K562 (cell line): ENCODE data around the gene ZNF740. TPM values are rescaled to one million over a fixed set of nuclear protein-coding genes. Genes with fewer than 3 reads are reported as not detected.

Experiments used
- ATAC-seq: fragments of 200-7000 bp; cut with Tn5 transposase; 3 replicates; pipeline ENCODE4 v1.9.1; 2020; ENCODE audit warnings: moderate library complexity
- BruUV-seq: library from RNA; stranded (reverse); fragments of 400-500 nt; replicated peaks from 2 replicates; lab custom pipeline; 2021; lab: Mats Ljungman, UMichigan
- CTCF ChIA-PET: fragments of 300-600 bp; formaldehyde crosslinking; extraction: SDS; loops from one replicate; lab custom pipeline; 2021; ENCODE audit warnings: low intra/inter-chr PET ratio; lab: Yijun Ruan, JAX
- POLR2A ChIA-PET: fragments of 300-600, 350-650 bp; sonication (Branson Sonifier 250); formaldehyde crosslinking; extraction: SDS; loops from one replicate; lab custom pipeline; 2021; ENCODE audit warnings: antibody characterized with exemption, inconsistent platforms; lab: Yijun Ruan, JAX
- DNase-seq, 4 experiments: peaks; one replicate each; pipeline versions ENCODE4 v3.0.0 to v3.0.0-alpha.2; 2011 to 2018; ENCODE audit warnings: low spot score in 3 of 4, mixed read lengths in 3 of 4; ENCODE audit errors: extremely low read depth in 1 of 4
- FAIRE-seq: peaks from 2 replicates; lab custom pipeline; 2011; peaks lifted over from hg19 to GRCh38; lab: Jason Lieb, UNC
- H2AFZ ChIP-seq: 2 replicates; pipeline ENCODE4 v1.6.0; 2011; ENCODE audit warnings: low read depth, low read length, control low read depth, inconsistent platforms
- H3K27ac ChIP-seq: fragments of 200-600 bp; 3 replicates; pipeline ENCODE4 v1.8.0; 2011; ENCODE audit warnings: low read depth, mild to moderate bottlenecking, control low read depth, inconsistent platforms, low read length, moderate library complexity, mixed read lengths; ENCODE audit errors: extremely low read depth
- H3K27me3 ChIP-seq, 2 experiments: fragments of 300-600 bp in 1 of 2; 2 replicates in 1 of 2; 3 replicates in 1 of 2; pipeline versions ENCODE4 v1.6.0 to v1.8.0; 2011; ENCODE audit warnings: inconsistent platforms in 2 of 2, low read length in 2 of 2, mild to moderate bottlenecking in 1 of 2, mixed read lengths in 1 of 2, moderate library complexity in 1 of 2; ENCODE audit not compliant: control insufficient read depth in 2 of 2, insufficient read depth in 2 of 2
- H3K36me3 ChIP-seq: fragments of 300-600 bp; 3 replicates; pipeline ENCODE4 v1.8.0; 2011; ENCODE audit warnings: mild to moderate bottlenecking, low read length, inconsistent platforms; ENCODE audit not compliant: control insufficient read depth, insufficient read depth
- H3K4me1 ChIP-seq, 2 experiments: fragments of 200-600 bp in 1 of 2; replicated peaks in 1 of 2; 2 replicates in 1 of 2; 3 replicates in 1 of 2; pipeline versions ENCODE4 v1.5.1 to v1.8.0; 2011; ENCODE audit warnings: inconsistent platforms in 2 of 2, low read length in 2 of 2, mild to moderate bottlenecking in 1 of 2, mixed read lengths in 1 of 2, moderate library complexity in 1 of 2; ENCODE audit not compliant: control insufficient read depth in 2 of 2, insufficient read depth in 2 of 2
- H3K4me2 ChIP-seq: 2 replicates; pipeline ENCODE4 v1.6.1; 2011; ENCODE audit warnings: low read length, control low read depth, inconsistent platforms, mixed read lengths; ENCODE audit not compliant: insufficient read depth
- H3K4me3 ChIP-seq: fragments of 200-600 bp; sonication (generic), shearing (Covaris generic); 2 replicates; pipeline ENCODE4 v1.5.1; 2016; ENCODE audit warnings: control low read depth, inconsistent platforms
- H3K79me2 ChIP-seq: fragments of 200-600 bp; 3 replicates; pipeline ENCODE4 v1.8.0; 2011; ENCODE audit warnings: low read length, inconsistent platforms; ENCODE audit not compliant: control insufficient read depth, insufficient read depth
- H3K9ac ChIP-seq, 2 experiments: 2 replicates each; pipeline versions ENCODE4 v1.6.0 to v1.6.1; 2011; ENCODE audit warnings: low read depth in 2 of 2, low read length in 2 of 2, control low read depth in 1 of 2, inconsistent platforms in 1 of 2, mild to moderate bottlenecking in 1 of 2, mixed read lengths in 1 of 2; ENCODE audit not compliant: insufficient read depth in 1 of 2
- H3K9me1 ChIP-seq: one replicate; pipeline ENCODE4 v1.6.0; 2011; ENCODE audit warnings: inconsistent platforms, mild to moderate bottlenecking, low read length, moderate library complexity; ENCODE audit not compliant: control insufficient read depth, insufficient read depth
- H3K9me3 ChIP-seq: replicated peaks from 2 replicates; pipeline ENCODE4 v1.5.1; 2011; ENCODE audit warnings: low read depth, low read length, inconsistent platforms; ENCODE audit not compliant: control insufficient read depth, insufficient read depth
- H4K20me1 ChIP-seq: replicated peaks from 2 replicates; pipeline ENCODE4 v1.6.1; 2011; ENCODE audit warnings: low read length, inconsistent platforms, mixed read lengths; ENCODE audit not compliant: control insufficient read depth, insufficient read depth
- ARHGAP35 ChIP-seq: fragments of 450-650 bp; IDR thresholded peaks from 2 replicates; pipeline ENCODE4 v1.6.1; 2018; ENCODE audit not compliant: partially characterized antibody
- DPF2 ChIP-seq: fragments of 450-650 bp; IDR thresholded peaks from 2 replicates; pipeline ENCODE4 v1.6.1; 2016
- ELF1 ChIP-seq: fragments of 200-800 bp; sonication (Bioruptor generic); IDR thresholded peaks from 2 replicates; pipeline ENCODE4 v1.6.1; 2016; ENCODE audit warnings: missing genetic modification characterization, missing compliant biosample characterization
- ETV5 ChIP-seq: sonication (generic); formaldehyde crosslinking; IDR thresholded peaks from 2 replicates; pipeline ENCODE4 v1.4.0; 2020; ENCODE audit warnings: low read depth, mild to moderate bottlenecking, missing genetic modification reagents
- HLTF ChIP-seq: fragments of 450-650 bp; IDR thresholded peaks from 2 replicates; pipeline ENCODE4 v1.6.1; 2016
- MXI1 ChIP-seq: IDR thresholded peaks from 2 replicates; pipeline ENCODE4 v1.6.1; 2011; ENCODE audit warnings: low read depth, mild to moderate bottlenecking, improper control_type of control experiment, low read length
- SIN3B ChIP-seq: fragments of 450-650 bp; IDR thresholded peaks from 2 replicates; pipeline ENCODE4 v1.6.1; 2017; ENCODE audit warnings: low read depth, mild to moderate bottlenecking, moderate library complexity
- SMARCE1 ChIP-seq: fragments of 450-650 bp; IDR thresholded peaks from 2 replicates; pipeline ENCODE4 v1.7.1; 2016; ENCODE audit warnings: mild to moderate bottlenecking
- ZNF184 ChIP-seq: sonication (generic); formaldehyde crosslinking; IDR thresholded peaks from 2 replicates; pipeline ENCODE4 v1.5.0; 2020; ENCODE audit warnings: missing genetic modification reagents
- ZNF212 ChIP-seq: fragments of 450-650 bp; formaldehyde crosslinking; IDR thresholded peaks from 2 replicates; pipeline ENCODE4 v1.4.0; 2020; ENCODE audit warnings: mild to moderate bottlenecking
- ZNF3 ChIP-seq: fragments of 250-450 bp; sonication (Bioruptor Pico); IDR thresholded peaks from 2 replicates; pipeline ENCODE4 v1.5.0; 2021; ENCODE audit warnings: mild to moderate bottlenecking, moderate library complexity
- ZNF354B ChIP-seq: fragments of 250-450 bp; sonication (Bioruptor Pico); IDR thresholded peaks from 2 replicates; pipeline ENCODE4 v1.4.0; 2020
- WGBS: fragments of 100-300 bp; shearing (Covaris generic); methylation state at CpG from one replicate; pipeline ENCODE4 v1.1.6; 2016; ENCODE audit warnings: low coverage, mixed read lengths; ENCODE audit not compliant: insufficient coverage; ENCODE audit errors: missing lambda C conversion rate; 5-methylcytosine and 5-hydroxymethylcytosine counted together
- in situ Hi-C: fragments of 300-500 bp; cut with MboI; formaldehyde crosslinking; loops from 4 replicates; pipeline ENCODE4 v1.15.0; 2018; ENCODE audit warnings: inconsistent platforms, mixed read lengths
- intact Hi-C: fragments of 100-400 bp; cut with micrococcal nuclease; formaldehyde crosslinking; loops from 2 replicates; pipeline ENCODE4 v1.14.2; 2022
- polyA plus RNA-seq, 8 experiments: library from polyadenylated mRNA; depleted of rRNA in 4 of 8; stranded (reverse) in 5 of 8; unstranded in 3 of 8; fragments of >200 nt; fragmentation: Nextera tagmentation in 2 of 8; fragmentation: Illumina TruSeq in 1 of 8; extraction: Ambion mirVana in 2 of 8; extraction: Trizol in 1 of 8; gene quantifications; 2 replicates each; pipeline versions ENCODE4 v1.2.1 to v1.2.3, GENCODE V29; 2011 to 2014; ENCODE audit warnings: inconsistent platforms in 1 of 8, missing spikeins in 1 of 8
- total RNA-seq, 7 experiments: library from RNA; depleted of rRNA in 6 of 7; stranded (reverse); fragments of >200 nt in 6 of 7; fragmentation: Illumina TruSeq in 2 of 7; extraction: Trizol in 2 of 7; gene quantifications; 2 replicates each; pipeline versions ENCODE4 v1.2.1 to v1.2.3, GENCODE V29; 2011 to 2021; ENCODE audit warnings: low replicate concordance in 1 of 7
- TF ChIP-seq, protein P1 (sequence below): fragments of 450-650 bp; IDR thresholded peaks from 2 replicates; pipeline ENCODE4 v1.6.1; 2016; ENCODE audit warnings: missing biosample characterization, missing genetic modification characterization
- TF ChIP-seq, protein P2 (sequence below): fragments of 450-650 bp; IDR thresholded peaks from 2 replicates; pipeline ENCODE4 v1.6.1; 2016; ENCODE audit warnings: mild to moderate bottlenecking, moderate library complexity

Gene ZNF740
- total and polyA plus RNA-seq, 9 of the 15 experiments (the other 6 are each of a cell fraction or from before 2014, with no cell fraction given), result 0.57 to 46.4 (median 18.6) TPM

DNA sequence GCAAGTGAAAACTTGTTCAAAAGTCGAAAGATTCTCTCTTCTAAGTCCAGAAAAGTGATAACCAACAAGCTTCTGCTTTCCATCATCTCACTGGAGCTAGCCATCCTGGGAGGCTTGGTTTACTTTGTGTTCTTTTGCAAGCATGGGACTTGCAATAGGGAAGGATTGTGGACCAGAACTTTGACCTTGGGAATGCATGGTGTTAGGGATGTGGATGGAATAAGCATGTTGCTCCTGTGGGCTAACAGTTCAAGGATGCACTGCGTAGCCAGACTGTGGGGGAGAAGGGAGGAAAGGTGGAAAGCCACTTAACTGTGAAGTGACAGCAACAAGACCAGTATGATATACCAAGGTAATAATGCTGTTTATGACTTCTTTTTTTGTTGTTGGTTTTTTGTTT lies 48.7 kb upstream of the ZNF740 start:
- DNase-seq (no peak), FAIRE-seq (no peak), ATAC-seq (no peak)
- no peak overlapping the region for H3K4me3 ChIP-seq
- POLR2A ChIA-PET, result interaction anchor here (0.6 kb wide), 1 partner anchor 115 kb away, joined by 3 read pairs; no protein-coding TSS in a partner anchor
- H3K4me2 ChIP-seq, result no peak overlapping the region
- intact Hi-C loops, result no loop called here
- no peaks in the 10 kb centered on the region; a peak in 1 of 5 replicates for H3K4me1 ChIP-seq
- H3K36me3 ChIP-seq, result no peaks in the 10 kb centered on the region
- H3K79me2 ChIP-seq, result no peaks in the 10 kb centered on the region
- in situ Hi-C loops, result no loop called here
- no peaks in the 10 kb centered on the region for H3K9me1 ChIP-seq
- H3K27me3 ChIP-seq, result peaks cover 8 to 13% of the 10 kb centered on the region in 2 experiments
- CTCF ChIA-PET, result no interaction called here
- no peak overlapping the region for H3K9ac ChIP-seq
- H3K9me3 ChIP-seq, result 0 out of 2 replicates have a peak, but pooled peaks cover 3% of the 10 kb centered on the region
- H4K20me1 ChIP-seq, result no peaks in the 10 kb centered on the region
- 31% methylated on average over 2 of the region's 2 CpGs for WGBS
- no peak overlapping the region for H3K27ac ChIP-seq
- H2AFZ ChIP-seq, result peak overlapping the region; percentile 32; the same call in 1 of the 2 replicates
- no TSS peak for BruUV-seq
- no peak for TF ChIP-seq ZNF212 (CRISPR knock-in tag)
- TF ChIP-seq ETV5 (CRISPR knock-in tag), result no peak
- TF ChIP-seq DPF2, result no peak
- TF ChIP-seq, protein P1, sequence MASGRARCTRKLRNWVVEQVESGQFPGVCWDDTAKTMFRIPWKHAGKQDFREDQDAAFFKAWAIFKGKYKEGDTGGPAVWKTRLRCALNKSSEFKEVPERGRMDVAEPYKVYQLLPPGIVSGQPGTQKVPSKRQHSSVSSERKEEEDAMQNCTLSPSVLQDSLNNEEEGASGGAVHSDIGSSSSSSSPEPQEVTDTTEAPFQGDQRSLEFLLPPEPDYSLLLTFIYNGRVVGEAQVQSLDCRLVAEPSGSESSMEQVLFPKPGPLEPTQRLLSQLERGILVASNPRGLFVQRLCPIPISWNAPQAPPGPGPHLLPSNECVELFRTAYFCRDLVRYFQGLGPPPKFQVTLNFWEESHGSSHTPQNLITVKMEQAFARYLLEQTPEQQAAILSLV (tag), result no peak
- TF ChIP-seq SMARCE1, result no peak
- no peak for TF ChIP-seq ZNF354B
- TF ChIP-seq ZNF184, result no peak
- TF ChIP-seq MXI1, result no peak
- TF ChIP-seq ZNF3 (CRISPR knock-in tag), result no peak
- TF ChIP-seq ELF1, result no peak
- TF ChIP-seq SIN3B, result no peak
- no peak for TF ChIP-seq HLTF
- no peak for TF ChIP-seq ARHGAP35
- TF ChIP-seq, protein P2, sequence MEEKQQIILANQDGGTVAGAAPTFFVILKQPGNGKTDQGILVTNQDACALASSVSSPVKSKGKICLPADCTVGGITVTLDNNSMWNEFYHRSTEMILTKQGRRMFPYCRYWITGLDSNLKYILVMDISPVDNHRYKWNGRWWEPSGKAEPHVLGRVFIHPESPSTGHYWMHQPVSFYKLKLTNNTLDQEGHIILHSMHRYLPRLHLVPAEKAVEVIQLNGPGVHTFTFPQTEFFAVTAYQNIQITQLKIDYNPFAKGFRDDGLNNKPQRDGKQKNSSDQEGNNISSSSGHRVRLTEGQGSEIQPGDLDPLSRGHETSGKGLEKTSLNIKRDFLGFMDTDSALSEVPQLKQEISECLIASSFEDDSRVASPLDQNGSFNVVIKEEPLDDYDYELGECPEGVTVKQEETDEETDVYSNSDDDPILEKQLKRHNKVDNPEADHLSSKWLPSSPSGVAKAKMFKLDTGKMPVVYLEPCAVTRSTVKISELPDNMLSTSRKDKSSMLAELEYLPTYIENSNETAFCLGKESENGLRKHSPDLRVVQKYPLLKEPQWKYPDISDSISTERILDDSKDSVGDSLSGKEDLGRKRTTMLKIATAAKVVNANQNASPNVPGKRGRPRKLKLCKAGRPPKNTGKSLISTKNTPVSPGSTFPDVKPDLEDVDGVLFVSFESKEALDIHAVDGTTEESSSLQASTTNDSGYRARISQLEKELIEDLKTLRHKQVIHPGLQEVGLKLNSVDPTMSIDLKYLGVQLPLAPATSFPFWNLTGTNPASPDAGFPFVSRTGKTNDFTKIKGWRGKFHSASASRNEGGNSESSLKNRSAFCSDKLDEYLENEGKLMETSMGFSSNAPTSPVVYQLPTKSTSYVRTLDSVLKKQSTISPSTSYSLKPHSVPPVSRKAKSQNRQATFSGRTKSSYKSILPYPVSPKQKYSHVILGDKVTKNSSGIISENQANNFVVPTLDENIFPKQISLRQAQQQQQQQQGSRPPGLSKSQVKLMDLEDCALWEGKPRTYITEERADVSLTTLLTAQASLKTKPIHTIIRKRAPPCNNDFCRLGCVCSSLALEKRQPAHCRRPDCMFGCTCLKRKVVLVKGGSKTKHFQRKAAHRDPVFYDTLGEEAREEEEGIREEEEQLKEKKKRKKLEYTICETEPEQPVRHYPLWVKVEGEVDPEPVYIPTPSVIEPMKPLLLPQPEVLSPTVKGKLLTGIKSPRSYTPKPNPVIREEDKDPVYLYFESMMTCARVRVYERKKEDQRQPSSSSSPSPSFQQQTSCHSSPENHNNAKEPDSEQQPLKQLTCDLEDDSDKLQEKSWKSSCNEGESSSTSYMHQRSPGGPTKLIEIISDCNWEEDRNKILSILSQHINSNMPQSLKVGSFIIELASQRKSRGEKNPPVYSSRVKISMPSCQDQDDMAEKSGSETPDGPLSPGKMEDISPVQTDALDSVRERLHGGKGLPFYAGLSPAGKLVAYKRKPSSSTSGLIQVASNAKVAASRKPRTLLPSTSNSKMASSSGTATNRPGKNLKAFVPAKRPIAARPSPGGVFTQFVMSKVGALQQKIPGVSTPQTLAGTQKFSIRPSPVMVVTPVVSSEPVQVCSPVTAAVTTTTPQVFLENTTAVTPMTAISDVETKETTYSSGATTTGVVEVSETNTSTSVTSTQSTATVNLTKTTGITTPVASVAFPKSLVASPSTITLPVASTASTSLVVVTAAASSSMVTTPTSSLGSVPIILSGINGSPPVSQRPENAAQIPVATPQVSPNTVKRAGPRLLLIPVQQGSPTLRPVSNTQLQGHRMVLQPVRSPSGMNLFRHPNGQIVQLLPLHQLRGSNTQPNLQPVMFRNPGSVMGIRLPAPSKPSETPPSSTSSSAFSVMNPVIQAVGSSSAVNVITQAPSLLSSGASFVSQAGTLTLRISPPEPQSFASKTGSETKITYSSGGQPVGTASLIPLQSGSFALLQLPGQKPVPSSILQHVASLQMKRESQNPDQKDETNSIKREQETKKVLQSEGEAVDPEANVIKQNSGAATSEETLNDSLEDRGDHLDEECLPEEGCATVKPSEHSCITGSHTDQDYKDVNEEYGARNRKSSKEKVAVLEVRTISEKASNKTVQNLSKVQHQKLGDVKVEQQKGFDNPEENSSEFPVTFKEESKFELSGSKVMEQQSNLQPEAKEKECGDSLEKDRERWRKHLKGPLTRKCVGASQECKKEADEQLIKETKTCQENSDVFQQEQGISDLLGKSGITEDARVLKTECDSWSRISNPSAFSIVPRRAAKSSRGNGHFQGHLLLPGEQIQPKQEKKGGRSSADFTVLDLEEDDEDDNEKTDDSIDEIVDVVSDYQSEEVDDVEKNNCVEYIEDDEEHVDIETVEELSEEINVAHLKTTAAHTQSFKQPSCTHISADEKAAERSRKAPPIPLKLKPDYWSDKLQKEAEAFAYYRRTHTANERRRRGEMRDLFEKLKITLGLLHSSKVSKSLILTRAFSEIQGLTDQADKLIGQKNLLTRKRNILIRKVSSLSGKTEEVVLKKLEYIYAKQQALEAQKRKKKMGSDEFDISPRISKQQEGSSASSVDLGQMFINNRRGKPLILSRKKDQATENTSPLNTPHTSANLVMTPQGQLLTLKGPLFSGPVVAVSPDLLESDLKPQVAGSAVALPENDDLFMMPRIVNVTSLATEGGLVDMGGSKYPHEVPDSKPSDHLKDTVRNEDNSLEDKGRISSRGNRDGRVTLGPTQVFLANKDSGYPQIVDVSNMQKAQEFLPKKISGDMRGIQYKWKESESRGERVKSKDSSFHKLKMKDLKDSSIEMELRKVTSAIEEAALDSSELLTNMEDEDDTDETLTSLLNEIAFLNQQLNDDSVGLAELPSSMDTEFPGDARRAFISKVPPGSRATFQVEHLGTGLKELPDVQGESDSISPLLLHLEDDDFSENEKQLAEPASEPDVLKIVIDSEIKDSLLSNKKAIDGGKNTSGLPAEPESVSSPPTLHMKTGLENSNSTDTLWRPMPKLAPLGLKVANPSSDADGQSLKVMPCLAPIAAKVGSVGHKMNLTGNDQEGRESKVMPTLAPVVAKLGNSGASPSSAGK, result no peak
